Posterior vena cava (tissue), 2 donors: ENCODE measurements around the gene EFNA5. TPM values are rescaled to one million over a fixed set of nuclear protein-coding genes. Genes with fewer than 3 reads are reported as not detected.

Source experiments
- DNase-seq: peaks from one replicate; pipeline ENCODE4 v3.0.0-alpha.2; 2020; ENCODE audit warnings: low spot score
- intact Hi-C, 2 donors: fragments of 100-400 bp; cut with DNase I; formaldehyde crosslinking; loops; one replicate each; pipeline versions ENCODE4 v1.14.1 to v1.14.2; 2022 to 2023
- total RNA-seq, 2 donors: library from RNA; stranded (reverse); fragmentation: NEBNext Ultra II Directional; extraction: Animal tissue kit (Norgen Biotek cat#: 25700); gene quantifications; one replicate each; pipeline ENCODE4 v1.2.1, GENCODE V29; 2021
- donor health status: DM: yes; HTN: yes; CAD: no.
- donor health status: DM: yes; HTN: yes; CAD: no.

EFNA5 gene
- total RNA-seq, 2 donors from 2014 or later, result 4.2 to 10.2 TPM

- intact Hi-C loops, result no loop called here
- DNase-seq, result no peak
Observed at GRCh38 chr5:107478068-107478641, 192.6 kb downstream of the EFNA5 start.

- intact Hi-C loops, result no loop called here
- no peak for DNase-seq
Observed at GRCh38 chr5:107477492-107477891, 193.2 kb downstream of the EFNA5 start.

GRCh38 chr5:107476783-107477182 lies 194.0 kb downstream of the EFNA5 start:
- no peak for DNase-seq
- intact Hi-C loops, result no loop called here

- no peak for DNase-seq
- intact Hi-C loops, result no loop called here
Observed at GRCh38 chr5:107474716-107475489, 195.8 kb downstream of the EFNA5 start.

- intact Hi-C loops, result no loop called here
- no peak for DNase-seq
Observed at GRCh38 chr5:107474361-107474715, 196.4 kb downstream of the EFNA5 start.

- intact Hi-C loops, result no loop called here
- DNase-seq, result no peak
Observed at GRCh38 chr5:107472620-107473064, 198.1 kb downstream of the EFNA5 start.

- intact Hi-C loops, result no loop called here
Observed at GRCh38 chr5:107470295-107470582, 200.5 kb downstream of the EFNA5 start.

GRCh38 chr5:107469485-107470294 lies 201.0 kb downstream of the EFNA5 start:
- intact Hi-C loops, result no loop called here
- DNase-seq, result no peak

More at GRCh38 chr5:107470295-107470582, 200.5 kb downstream of the EFNA5 start:
- no peak for DNase-seq

- intact Hi-C loops, result no loop called here
Observed at GRCh38 chr5:107469064-107469463, 201.7 kb downstream of the EFNA5 start.

GRCh38 chr5:107468276-107468675 lies 202.5 kb downstream of the EFNA5 start:
- no peak for DNase-seq
- intact Hi-C loops, result no loop called here

More at GRCh38 chr5:107469064-107469463, 201.7 kb downstream of the EFNA5 start:
- DNase-seq, result no peak

- no peak for DNase-seq
- intact Hi-C loops, result no loop called here
Observed at GRCh38 chr5:107467137-107467932, 203.4 kb downstream of the EFNA5 start.

GRCh38 chr5:107466233-107466769 lies 204.4 kb downstream of the EFNA5 start:
- no peak for DNase-seq
- intact Hi-C loops, result no loop called here

GRCh38 chr5:107464876-107465275 lies 205.9 kb downstream of the EFNA5 start:
- no peak for DNase-seq
- intact Hi-C loops, result no loop called here

GRCh38 chr5:107464416-107464815 lies 206.3 kb downstream of the EFNA5 start:
- intact Hi-C loops, result no loop called here
- DNase-seq, result no peak

GRCh38 chr5:107463731-107464130 lies 207.0 kb downstream of the EFNA5 start:
- no peak for DNase-seq
- intact Hi-C loops, result no loop called here

GRCh38 chr5:107461770-107462169 lies 209.0 kb downstream of the EFNA5 start:
- intact Hi-C loops, result no loop called here
- DNase-seq, result no peak

GRCh38 chr5:107460789-107461188 lies 209.9 kb downstream of the EFNA5 start:
- no peak for DNase-seq
- intact Hi-C loops, result no loop called here

GRCh38 chr5:107459605-107460004 lies 211.1 kb downstream of the EFNA5 start:
- intact Hi-C loops, result no loop called here
- DNase-seq, result no peak

- intact Hi-C loops, result no loop called here
- no peak for DNase-seq
Observed at GRCh38 chr5:107458322-107458721, 212.4 kb downstream of the EFNA5 start.
